RPMI7951 (cell line): ENCODE results near the gene CBX2. TPM values are rescaled to one million over a fixed set of nuclear protein-coding genes. Genes with fewer than 3 reads are reported as not detected.

Source experiments
- DNase-seq: peaks from one replicate; pipeline ENCODE4 v3.0.0-alpha.2; 2012; ENCODE audit warnings: low read depth
- total RNA-seq: library from RNA; depleted of rRNA; stranded (reverse); fragments of >200 nt; shearing (Covaris generic); gene quantifications from 2 replicates; pipeline ENCODE4 v1.2.3, GENCODE V29; 2014; rRNA removed

CBX2 gene
- 5.0 and 6.1 TPM in 2 replicates for total RNA-seq

DNA sequence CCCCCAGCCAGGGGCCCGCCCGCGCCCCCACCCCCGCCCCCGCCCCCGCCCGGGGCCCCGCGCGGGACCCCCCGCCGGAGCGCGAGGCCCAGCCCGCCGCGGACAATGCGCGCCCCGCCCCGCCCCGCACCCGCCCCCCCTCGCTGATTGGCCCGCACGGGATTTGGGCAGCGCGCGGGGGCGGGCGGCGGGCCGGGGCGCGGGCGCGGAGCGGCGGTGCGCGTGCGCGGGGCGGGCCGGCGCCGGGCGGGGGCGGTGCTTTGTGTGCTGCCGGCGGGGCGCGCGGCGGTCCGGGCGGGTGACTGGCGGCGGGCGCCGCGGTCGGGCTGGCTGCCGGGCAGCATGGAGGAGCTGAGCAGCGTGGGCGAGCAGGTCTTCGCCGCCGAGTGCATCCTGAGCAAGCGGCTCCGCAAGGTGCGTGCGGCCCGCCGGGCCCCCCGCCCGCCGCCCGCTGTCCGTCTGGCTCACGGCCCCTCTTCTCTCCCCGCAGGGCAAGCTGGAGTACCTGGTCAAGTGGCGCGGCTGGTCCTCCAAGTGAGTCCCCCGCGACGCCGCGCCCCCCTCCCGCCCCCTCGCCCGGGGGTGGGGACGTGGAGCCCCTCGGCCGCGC lies at the start of gene CBX2:
Gene CBX2, plus strand, starts transcription at position 255 of the 610 bp plus-strand sequence. Its CDS starts 88 bp downstream, at position 343.
- peak; percentile 68 for DNase-seq

DNA sequence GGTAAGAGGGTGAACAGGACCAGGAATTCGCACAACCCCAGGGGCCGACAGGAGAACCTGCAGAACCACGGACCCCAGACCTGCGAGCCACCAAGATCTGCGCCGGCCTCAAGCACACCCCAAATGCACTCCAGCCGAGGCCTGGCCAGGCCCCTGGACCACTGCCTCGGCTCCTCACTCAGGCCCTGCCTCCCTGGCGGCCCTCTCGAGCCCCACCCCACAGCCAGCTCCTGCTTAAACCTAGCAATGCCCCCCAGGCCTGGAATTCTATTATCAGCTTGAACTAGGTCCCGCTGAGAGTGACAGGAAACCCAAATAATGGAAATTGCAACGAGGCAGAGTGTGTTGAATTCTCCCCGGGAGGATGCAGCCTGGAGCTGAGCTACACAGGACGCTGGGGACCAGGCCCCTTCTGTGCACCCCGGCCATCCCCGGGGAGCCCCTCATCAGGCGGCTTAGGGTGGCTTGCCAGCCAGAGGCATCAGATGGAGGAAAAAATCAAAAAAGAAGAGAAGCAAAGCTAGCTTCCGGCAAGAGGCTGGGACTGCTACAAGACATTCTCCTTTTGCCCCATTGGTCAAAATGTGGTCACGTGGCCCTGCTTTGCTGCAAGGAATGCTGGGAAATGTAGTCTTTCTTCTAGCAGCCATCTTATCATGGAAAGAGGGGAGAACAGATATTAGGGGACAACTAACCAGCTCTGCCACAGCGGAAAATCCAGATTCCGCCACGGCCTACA lies 49.6 kb upstream of the CBX2 start:
- peak; percentile 85 for DNase-seq

DNA sequence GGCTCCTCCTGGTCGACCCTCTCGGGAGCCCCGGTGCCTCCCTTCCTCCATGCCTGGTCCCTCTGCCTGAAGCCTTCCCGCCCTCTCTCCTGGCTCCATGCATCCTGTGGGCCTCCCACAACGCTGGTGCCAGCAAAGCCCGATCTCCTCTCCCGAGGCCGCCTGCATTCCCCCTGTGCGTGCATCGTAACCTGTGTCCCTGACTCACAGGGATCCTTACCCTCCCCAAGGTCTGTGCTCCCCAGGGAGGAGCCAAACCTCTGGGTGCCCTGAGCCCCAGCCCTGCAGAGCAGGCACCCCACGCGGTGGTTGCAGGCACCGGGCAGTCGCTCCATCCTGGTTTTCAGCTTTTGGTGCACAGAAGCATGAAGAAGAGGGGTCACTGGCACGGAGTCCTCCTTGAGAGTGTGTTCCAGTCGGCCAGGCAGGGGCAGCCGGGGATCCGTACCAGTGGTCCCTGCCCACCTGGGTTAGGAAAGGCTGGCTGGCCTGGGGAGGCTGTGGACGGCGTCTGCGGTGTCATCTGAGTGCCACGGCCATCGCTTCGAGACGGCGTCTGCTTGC lies 49.0 kb upstream of the CBX2 start:
- no peak for DNase-seq

DNA sequence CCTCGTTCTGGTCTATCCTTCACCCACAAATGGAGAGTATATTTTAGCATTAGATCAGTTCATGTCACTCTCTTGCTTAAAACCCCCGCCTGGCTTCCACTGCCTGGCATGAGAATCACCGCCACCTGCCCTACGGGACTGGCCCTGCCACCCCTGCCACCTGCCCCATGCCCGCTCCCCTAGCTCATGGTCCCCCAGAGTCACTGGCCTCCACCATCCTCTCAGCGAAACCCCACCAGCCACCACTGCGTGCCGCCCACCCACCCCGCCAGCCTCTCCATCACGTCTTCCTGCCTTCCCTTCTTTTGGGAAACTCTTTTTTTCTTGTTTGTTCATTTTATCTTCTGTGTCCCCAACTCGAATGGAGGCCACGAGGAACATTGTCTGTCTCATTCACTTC lies 48.2 kb upstream of the CBX2 start:
- no peak for DNase-seq

DNA sequence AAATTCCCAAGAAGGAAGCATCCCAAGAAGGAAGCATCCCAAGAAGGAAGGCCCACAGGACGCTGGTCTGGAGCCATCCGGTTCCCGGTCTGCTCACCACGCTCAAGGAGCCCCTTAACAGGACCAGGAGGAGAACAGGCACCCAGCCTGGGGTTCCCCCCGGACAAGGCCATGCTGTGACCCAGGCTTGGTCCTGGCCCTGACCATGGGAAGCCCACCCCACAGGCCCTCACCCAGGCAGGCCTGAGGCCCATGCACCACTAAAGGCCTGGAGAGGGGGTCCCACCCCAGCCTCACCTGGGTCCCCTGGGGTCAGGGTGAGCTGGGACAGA lies 47.5 kb upstream of the CBX2 start:
- DNase-seq = no peak

DNA sequence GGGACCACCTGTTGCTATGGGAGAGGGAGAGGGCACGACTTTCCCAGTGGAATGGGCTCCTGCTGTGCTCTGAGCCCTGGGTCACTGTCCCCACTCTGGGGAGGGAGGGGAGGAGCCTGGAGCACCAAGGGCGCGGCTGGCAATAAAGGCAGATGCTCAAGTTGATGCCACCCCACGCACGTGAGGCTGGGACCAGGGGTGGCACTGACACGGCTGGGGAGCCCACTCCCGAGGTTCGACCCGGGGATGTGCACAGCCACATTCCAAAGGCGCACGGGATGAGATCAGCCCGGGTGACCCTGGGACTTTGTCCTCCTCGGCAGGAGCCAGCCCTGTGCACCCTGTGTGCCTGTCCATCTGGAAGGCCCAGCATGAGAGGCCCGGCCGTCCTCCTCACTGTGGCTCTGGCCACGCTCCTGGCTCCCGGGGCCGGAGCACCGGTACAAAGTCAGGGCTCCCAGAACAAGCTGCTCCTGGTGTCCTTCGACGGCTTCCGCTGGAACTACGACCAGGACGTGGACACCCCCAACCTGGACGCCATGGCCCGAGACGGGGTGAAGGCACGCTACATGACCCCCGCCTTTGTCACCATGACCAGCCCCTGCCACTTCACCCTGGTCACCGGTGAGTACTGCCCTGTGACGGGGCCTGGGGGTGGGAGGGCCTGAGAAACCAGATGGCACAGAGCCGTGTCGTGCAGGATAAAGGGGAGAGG lies 47.0 kb upstream of the CBX2 start, which contains the start of gene ENPP7:
Gene ENPP7, plus strand, starts transcription at position 175 of the 715 bp plus-strand sequence. Its CDS starts 197 bp downstream, at position 372.
- DNase-seq = no peak

DNA sequence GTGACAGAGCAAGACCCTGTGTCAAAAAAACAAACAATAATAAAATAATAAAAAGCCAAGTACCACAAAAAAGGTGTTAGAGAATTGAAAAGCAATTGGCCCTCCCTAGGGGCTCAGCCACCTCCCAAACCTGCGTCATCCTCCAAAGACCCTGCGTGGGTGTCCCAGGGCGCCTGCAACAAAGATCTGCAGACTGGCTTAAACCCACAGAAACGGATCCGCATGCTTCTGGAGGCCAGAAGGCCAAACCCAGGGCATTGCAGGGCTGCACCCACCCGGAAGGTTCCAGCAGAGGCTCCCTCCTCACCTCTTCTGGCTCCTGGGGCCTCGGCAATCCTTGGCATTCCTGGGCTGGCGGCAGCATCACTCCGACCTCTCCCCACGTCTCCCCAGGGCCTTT lies 45.7 kb upstream of the CBX2 start:
- DNase-seq = no peak

DNA sequence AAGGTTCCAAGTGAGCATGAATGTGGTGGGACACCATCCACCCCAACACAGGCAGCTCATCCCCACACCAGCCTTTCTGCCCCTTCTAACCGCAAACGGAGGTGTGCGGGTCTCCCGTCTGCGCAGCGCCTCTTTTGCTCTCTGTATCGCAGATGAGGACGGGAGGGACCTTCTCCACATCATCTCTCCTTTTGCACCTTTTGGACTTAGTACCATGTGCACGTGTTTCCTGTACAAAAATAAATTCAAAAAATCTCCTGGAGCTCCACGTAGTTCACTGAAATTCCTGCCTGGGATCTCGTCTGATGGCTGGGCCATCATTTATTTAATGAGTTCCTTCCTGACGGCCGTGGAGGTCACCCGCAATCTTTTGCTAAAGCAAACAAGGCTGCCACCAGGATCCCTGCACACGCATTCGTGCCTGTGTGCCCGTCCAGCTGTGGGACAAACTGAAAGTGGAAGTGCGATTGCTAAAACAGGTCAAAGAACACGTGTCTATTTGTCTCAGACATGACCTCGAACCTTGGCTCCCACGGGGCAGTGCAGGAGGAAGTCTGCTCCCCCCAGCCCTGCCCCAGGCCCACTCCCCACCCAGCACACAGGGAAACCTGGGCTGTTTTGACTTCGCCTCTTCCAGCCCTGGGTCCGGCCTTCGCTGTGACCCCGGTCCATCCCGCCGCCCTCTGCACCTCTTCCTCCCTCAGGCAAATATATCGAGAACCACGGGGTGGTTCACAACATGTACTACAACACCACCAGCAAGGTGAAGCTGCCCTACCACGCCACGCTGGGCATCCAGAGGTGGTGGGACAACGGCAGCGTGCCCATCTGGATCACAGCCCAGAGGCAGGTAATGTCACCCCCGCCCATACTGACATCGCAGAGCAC lies 44.9 kb upstream of the CBX2 start:
- DNase-seq = no peak

DNA sequence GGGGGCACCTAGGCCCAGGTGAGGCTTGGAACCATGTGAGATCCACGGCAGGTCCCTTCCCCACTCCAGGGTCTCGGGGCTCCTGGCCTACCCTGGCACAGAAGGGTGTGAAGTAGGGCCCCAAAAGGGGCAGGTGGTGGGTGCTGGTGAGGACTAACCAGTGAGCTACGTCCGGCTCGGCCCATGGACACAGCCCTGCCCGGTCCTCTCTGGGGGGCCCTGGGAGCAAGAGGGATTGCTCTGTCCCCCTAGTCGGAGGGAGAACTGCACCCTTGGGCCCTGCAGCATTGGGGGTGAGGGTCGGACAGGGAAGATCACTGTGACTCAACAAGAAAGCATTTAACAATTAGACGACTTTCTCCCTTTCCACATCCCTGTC lies 44.3 kb upstream of the CBX2 start:
- DNase-seq = no peak

DNA sequence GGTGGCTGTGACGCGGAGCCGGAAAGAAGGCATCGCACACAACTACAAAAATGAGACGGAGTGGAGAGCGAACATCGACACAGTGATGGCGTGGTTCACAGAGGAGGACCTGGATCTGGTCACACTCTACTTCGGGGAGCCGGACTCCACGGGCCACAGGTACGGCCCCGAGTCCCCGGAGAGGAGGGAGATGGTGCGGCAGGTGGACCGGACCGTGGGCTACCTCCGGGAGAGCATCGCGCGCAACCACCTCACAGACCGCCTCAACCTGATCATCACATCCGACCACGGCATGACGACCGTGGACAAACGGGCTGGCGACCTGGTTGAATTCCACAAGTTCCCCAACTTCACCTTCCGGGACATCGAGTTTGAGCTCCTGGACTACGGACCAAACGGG lies 42.9 kb upstream of the CBX2 start:
- DNase-seq = no peak

DNA sequence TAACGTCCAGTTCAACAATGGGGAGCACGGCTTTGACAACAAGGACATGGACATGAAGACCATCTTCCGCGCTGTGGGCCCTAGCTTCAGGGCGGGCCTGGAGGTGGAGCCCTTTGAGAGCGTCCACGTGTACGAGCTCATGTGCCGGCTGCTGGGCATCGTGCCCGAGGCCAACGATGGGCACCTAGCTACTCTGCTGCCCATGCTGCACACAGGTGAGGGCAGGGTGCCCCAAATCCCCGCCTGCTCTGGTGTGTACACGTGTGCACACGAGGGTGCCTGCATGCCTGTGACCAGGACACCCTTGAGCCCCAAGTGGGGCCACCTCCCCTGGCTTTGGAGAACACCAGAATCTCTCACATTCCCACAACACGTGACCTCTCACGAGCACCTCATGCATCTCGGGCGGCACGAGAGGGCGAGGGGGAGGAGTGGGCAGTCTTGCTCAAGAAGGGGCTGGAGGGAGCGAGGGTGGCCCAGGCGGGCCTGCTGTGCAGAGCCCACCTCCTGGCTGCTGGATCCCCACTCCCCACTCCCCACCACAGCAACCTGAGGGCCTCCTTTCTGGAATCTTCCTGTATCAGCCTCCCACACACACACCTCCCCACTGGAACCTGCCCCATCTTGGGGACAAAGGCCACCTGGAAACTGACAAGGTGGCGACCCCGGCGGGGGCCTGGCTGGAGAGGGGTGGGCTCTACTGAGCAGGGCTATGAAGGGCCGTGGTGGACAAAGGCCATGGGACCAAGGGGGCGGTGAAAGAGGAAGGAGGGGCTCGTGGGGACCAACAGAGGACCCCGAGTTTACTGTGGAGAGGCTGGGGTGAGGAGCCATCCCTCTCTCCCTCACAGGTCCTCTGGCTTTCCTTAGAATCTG lies 40.7 kb upstream of the CBX2 start:
- no peak for DNase-seq

DNA sequence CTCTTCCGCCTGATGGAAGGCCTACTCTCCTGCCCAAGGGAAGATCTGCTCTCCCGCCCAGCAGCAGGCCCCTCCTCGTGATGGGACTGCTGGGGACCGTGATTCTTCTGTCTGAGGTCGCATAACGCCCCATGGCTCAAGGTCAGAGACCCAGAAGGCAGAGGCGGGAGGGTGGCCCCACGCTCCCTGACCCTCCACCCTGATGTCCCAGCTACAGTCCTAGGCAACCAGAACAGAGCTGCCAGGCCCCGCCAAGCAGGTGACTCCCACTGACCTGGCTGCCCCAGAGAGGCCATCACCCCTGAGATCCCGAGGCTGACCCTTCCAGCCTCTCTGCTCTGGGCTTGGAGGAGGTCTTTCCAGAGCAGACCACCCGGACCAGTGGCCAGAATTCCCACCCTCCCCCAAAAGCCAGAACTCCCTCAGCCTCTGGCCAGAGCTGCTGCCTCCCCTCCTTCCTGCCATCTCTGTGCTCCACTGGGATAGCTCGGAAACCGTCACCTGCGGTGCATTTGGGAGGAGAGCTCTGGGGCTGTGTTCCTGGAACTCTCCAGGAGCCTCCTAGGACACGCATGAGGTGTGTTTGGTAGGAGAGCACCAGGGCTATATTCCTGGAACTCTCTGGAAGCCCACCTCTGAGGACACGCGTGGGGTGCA lies 39.9 kb upstream of the CBX2 start:
- no peak for DNase-seq

DNA sequence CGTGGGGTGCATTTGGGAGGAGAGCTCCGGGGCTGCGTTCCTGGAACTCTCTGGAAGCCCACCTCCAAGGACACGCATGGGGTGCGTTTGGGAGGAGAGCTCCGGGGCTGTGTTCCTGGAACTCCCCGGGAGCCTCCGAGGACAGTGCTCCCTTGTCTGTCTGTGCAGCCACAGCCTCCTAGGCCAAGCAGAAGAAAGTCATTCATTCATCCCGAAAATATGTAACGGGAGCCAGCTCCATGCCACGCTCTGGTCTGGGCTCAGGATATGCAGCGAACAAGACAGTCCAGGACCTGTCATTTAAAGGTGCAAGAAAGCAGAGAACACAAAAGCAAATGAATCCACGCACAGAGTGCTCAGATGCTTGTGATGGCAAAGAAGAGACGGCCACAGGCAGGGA lies 39.3 kb upstream of the CBX2 start:
- DNase-seq = no peak

DNA sequence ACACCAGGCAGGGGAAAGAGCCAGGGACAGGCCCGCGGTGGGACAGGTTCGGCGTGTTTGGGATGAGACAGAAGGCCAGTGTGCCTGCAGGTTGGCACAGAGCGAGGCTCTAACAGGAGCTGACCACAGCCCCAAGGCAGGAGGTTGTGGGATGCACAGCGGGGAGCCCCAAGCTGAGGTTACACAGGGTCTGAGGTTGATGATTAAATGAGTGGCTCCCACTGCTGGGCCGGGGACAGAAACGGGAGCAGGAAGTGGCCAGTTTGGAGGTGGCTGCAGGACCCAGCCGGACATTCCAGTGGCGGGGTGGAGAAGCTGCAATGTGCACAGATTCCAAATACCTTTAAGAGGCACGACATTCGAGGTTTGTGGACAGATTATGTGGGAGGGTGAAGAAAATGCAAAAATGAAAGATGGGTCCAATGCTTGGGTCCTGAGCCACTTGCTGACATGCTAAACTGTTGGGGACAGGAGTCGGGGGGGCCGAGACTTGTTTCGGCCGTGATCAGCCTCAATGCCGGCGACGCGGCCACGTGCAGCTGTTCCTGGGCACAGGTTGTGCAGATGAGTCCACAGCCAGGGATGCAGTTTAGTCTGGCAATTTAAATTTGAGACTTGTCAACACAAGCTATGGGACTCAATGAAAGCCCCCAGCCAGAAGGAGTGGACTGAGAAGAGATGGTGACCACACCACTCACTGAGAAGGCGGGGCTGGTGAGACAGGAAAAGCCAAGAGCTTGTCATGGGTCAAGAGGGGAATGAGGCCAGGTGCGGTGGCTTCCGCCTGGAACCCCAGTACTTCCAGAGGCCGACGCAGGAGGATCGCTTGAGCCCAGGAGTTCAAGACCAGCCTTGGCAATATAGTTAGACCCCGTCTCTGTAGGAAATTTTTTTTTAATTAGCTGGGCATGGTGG lies 38.5 kb upstream of the CBX2 start:
- DNase-seq = peak; percentile 74

DNA sequence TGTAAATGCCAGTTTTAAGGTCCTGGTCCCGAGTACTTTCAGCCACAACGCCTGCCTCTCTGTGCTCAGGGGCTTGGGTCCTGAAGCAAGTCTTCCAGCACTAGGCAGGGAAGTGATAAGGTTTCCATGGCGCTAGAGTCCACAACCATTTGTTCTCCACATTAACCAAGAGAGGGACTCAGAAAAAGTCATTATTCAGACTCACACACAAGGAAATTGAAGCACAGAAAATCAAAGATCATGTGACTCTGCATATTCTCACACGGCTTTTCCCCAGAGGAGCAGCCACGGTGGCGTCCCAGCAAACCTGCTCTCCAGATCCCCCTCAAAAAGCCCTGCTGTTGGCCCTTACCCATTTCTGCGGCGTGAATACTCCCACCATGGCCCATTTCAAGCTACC lies 37.5 kb upstream of the CBX2 start:
- DNase-seq = no peak

DNA sequence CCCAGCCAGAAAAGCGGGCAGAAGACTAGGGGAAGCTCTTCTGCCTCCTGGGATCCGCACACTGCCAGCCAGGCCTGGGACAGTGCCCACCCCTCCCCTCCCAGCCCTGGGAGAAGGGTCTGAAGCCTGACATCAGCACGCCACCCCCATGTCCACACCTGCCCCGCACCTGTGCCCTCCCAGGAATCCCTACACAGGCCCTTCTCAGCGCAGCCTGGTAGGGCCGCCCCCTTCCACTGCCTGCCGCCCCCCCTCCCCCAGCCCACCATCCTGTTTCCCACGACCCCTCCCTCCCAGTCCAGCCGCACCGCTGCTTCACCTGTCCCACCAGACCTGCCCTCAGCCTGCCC lies 36.6 kb upstream of the CBX2 start:
- DNase-seq = no peak

DNA sequence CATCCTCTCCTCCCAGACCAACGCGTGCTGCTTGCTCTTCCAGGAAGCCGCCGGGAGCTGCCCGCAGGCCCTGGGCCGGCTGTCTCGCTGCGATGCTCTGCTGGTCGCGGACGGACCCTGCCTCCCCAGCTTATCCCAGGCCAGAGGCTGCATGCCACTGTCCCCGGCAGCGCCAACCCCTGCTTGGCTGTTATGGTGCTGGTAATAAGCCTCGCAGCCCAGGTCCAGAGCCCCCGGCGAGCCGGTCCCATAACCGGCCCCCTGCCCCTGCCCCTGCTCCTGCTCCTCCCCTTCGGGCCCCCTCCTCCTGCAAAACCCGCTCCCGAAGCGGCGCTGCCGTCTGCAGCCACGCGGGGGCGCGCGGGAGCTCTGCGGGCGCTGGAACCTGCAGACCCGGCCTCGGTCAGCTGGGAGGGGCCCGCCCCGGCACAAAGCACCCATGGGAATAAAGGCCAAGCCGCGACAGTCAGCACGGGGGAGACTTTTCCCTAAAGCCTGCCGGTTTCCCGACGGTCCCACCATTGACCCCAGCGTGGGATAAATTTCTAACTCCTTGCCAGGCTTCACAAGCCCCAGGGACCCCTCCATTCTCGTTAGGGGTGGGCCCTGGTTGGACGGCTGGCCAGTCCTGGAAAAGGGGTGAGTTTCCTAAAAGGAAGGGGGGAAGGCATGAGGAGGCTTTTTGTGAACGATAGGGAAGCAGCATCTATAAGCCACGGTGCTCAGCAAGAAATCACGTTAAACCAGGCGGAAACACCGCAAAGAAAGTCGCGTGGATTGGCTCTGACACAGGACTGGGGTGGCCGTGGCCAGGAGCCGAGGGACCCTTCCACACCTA lies 36.0 kb upstream of the CBX2 start:
- peak; percentile 33 for DNase-seq

DNA sequence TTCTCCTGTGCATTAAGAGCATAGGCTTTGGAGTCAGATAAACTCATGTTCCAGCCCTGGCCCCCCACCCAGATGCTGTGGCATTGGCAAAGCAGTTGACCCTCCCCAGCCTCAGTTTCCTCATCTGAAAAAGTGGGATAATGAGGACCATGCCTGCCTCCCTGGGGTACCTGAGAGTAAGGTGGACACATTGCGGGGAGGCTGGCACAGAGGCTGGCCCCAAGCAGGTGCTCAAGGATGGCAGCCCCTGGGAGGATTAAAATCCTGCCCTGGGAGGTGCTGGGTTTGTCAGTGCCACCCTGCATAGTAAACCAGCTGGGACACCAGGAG lies 35.4 kb upstream of the CBX2 start:
- DNase-seq = no peak
